ENCODE results near the gene OR10Z1.

GRCh38 chr1:158654571-158654970, 49.5 kb downstream of the OR10Z1 start:
- TF ChIP-seq MAX (IDR thresholded peaks at IDR 0.05; ENCODE audit: low read depth, low read length), result no peak
- no peak for TF ChIP-seq POLR2A (IDR thresholded peaks at IDR 0.05; ENCODE audit: extremely low read depth, insufficient read length)
- TF ChIP-seq, protein P1, sequence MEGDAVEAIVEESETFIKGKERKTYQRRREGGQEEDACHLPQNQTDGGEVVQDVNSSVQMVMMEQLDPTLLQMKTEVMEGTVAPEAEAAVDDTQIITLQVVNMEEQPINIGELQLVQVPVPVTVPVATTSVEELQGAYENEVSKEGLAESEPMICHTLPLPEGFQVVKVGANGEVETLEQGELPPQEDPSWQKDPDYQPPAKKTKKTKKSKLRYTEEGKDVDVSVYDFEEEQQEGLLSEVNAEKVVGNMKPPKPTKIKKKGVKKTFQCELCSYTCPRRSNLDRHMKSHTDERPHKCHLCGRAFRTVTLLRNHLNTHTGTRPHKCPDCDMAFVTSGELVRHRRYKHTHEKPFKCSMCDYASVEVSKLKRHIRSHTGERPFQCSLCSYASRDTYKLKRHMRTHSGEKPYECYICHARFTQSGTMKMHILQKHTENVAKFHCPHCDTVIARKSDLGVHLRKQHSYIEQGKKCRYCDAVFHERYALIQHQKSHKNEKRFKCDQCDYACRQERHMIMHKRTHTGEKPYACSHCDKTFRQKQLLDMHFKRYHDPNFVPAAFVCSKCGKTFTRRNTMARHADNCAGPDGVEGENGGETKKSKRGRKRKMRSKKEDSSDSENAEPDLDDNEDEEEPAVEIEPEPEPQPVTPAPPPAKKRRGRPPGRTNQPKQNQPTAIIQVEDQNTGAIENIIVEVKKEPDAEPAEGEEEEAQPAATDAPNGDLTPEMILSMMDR (IDR thresholded peaks at IDR 0.05; ENCODE audit: low read depth, low read length), result peak; percentile 31
- TF ChIP-seq MYC (IDR thresholded peaks at IDR 0.05; ENCODE audit: low read depth, low read length), result no peak; the same call in 1 of the 2 replicates
